ENCODE measurements around the gene HMG20A.

Gene HMG20A

GRCh38 chr15:77510066-77511057 is 89.7 kb downstream of the HMG20A start:
- no peak overlapping the region for H2BK15ac ChIP-seq (ENCODE audit: low read length)
- peak overlapping the region; percentile 3 for H2AK5ac ChIP-seq (ENCODE audit: low read depth, low read length)
- no peak overlapping the region for H3K27ac ChIP-seq (replicated peaks; ENCODE audit: low read length)
- no peak overlapping the region for H3K4me3 ChIP-seq (ENCODE audit: low read length in 2 of 2)
- H4K91ac ChIP-seq (ENCODE audit: low read depth, low read length, poor library complexity): peak overlapping the region; percentile 11
- H3K14ac ChIP-seq (ENCODE audit: low read length): no peak overlapping the region
- no peak overlapping the region for H3K4me2 ChIP-seq (ENCODE audit: insufficient read depth, low read length, poor library complexity, severe bottlenecking)
- no peak overlapping the region for H3K9ac ChIP-seq (ENCODE audit: low read depth, low read length, poor library complexity)
- H3K36me3 ChIP-seq (replicated peaks in 1 of 2; ENCODE audit: control insufficient read depth in 2 of 2, insufficient read depth in 2 of 2, low read length in 2 of 2): peaks cover 0 to 2% of the 10 kb centered on the region in 2 donors
- peaks cover 0 to 2% of the 10 kb centered on the region in 2 donors for H3K9me3 ChIP-seq (replicated peaks in 1 of 2; ENCODE audit: control insufficient read depth in 2 of 2, insufficient read depth in 1 of 2, low read depth in 1 of 2, low read length in 2 of 2)
- DNase-seq (ENCODE audit: low spot score): no peak
- no CpG with 5 or more reads among the region's 11 CpGs for WGBS, 2 donors (ENCODE audit: extremely low coverage in 2 of 2, insufficient read length in 2 of 2, insufficient replicate concordance in 1 of 2)
- H2BK120ac ChIP-seq (ENCODE audit: low read depth, low read length): no peak overlapping the region
- no peak overlapping the region for H3K23ac ChIP-seq (ENCODE audit: low read depth, low read length, poor library complexity)
- H3K4me1 ChIP-seq (ENCODE audit: control insufficient read depth in 2 of 2, insufficient read depth in 1 of 2, low read depth in 1 of 2, low read length in 2 of 2): peaks cover 29 to 33% of the 10 kb centered on the region in 2 donors
- no peak overlapping the region for H2BK12ac ChIP-seq (ENCODE audit: low read length)
- H3K79me1 ChIP-seq (ENCODE audit: low read depth, low read length): peaks cover 3% of the 10 kb centered on the region
- no peak overlapping the region for H4K8ac ChIP-seq (ENCODE audit: low read depth, low read length)
- no peak overlapping the region for H3K4ac ChIP-seq (ENCODE audit: low read length)
- no peak overlapping the region for H2BK5ac ChIP-seq (ENCODE audit: low read length)
- H3K27me3 ChIP-seq (ENCODE audit: control insufficient read depth in 3 of 3, insufficient read depth in 3 of 3, low read depth in 1 of 3, low read length in 3 of 3): no peaks in the 10 kb centered on the region
- H2AFZ ChIP-seq (ENCODE audit: low read length): no peak overlapping the region
- H3K18ac ChIP-seq (ENCODE audit: low read length): peak overlapping the region; percentile 65

GRCh38 chr15:77511869-77512268 is 91.2 kb downstream of the HMG20A start:
- H3K23ac ChIP-seq (ENCODE audit: low read depth, low read length, poor library complexity): no peak overlapping the region
- no peak overlapping the region for H3K27ac ChIP-seq (replicated peaks; ENCODE audit: low read length)
- H3K4me1 ChIP-seq (ENCODE audit: control insufficient read depth in 2 of 2, insufficient read depth in 1 of 2, low read depth in 1 of 2, low read length in 2 of 2): peaks cover 23 to 26% of the 10 kb centered on the region in 2 donors
- no peak overlapping the region for H4K91ac ChIP-seq (ENCODE audit: low read depth, low read length, poor library complexity)
- H3K4me3 ChIP-seq (ENCODE audit: low read length in 2 of 2): no peak overlapping the region
- H3K79me1 ChIP-seq (ENCODE audit: low read depth, low read length): no peaks in the 10 kb centered on the region
- no peak overlapping the region for H2BK12ac ChIP-seq (ENCODE audit: low read length)
- H2BK120ac ChIP-seq (ENCODE audit: low read depth, low read length): no peak overlapping the region
- no peaks in the 10 kb centered on the region for H3K27me3 ChIP-seq (ENCODE audit: control insufficient read depth in 3 of 3, insufficient read depth in 3 of 3, low read depth in 1 of 3, low read length in 3 of 3)
- no peak overlapping the region for H2BK15ac ChIP-seq (ENCODE audit: low read length)
- H3K14ac ChIP-seq (ENCODE audit: low read length): no peak overlapping the region
- H3K36me3 ChIP-seq (replicated peaks in 1 of 2; ENCODE audit: control insufficient read depth in 2 of 2, insufficient read depth in 2 of 2, low read length in 2 of 2): no peaks in the 10 kb centered on the region
- H3K4me2 ChIP-seq (ENCODE audit: insufficient read depth, low read length, poor library complexity, severe bottlenecking): no peak overlapping the region
- H3K9me3 ChIP-seq (replicated peaks in 1 of 2; ENCODE audit: control insufficient read depth in 2 of 2, insufficient read depth in 1 of 2, low read depth in 1 of 2, low read length in 2 of 2): peaks cover 0 to 2% of the 10 kb centered on the region in 2 donors
- no peak overlapping the region for H2AFZ ChIP-seq (ENCODE audit: low read length)
- no peak overlapping the region for H3K4ac ChIP-seq (ENCODE audit: low read length)
- H3K9ac ChIP-seq (ENCODE audit: low read depth, low read length, poor library complexity): no peak overlapping the region
- no peak for DNase-seq (ENCODE audit: low spot score)
- H2AK5ac ChIP-seq (ENCODE audit: low read depth, low read length): no peak overlapping the region
- no peak overlapping the region for H2BK5ac ChIP-seq (ENCODE audit: low read length)
- no CpG with 5 or more reads among the region's 1 CpG for WGBS, 2 donors (ENCODE audit: extremely low coverage in 2 of 2, insufficient read length in 2 of 2, insufficient replicate concordance in 1 of 2)
- H4K8ac ChIP-seq (ENCODE audit: low read depth, low read length): no peak overlapping the region
- no peak overlapping the region for H3K18ac ChIP-seq (ENCODE audit: low read length)

DNA sequence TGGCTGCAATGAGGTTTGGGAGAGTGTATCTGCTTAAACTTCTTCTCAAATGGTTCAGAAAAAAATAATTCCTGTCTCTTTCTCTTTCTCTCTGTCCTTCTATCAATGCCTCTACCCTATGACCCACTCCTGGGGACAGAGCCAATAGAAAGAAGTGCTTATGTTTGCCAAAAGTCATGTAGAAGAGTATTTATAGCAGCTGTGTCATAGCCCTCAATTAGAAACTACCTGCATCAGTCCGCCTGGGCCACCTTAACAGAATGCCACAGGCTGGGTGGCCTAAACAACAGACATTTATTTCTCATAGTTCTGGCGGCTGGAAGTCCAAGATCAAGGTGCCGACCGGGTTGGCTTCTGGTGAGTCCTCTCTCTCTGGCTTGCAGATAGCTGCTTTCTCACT is 92.5 kb downstream of the HMG20A start:
- Histone ChIP-seq H3K79me1 (ENCODE audit: low read depth, low read length) (no peaks in the 10 kb centered on the region), H3K18ac (ENCODE audit: low read length) (no peak overlapping the region), H4K8ac (ENCODE audit: low read depth, low read length) (no peak overlapping the region), H3K9me3 (replicated peaks in 1 of 2; ENCODE audit: control insufficient read depth in 2 of 2, insufficient read depth in 1 of 2, low read depth in 1 of 2, low read length in 2 of 2) (peaks cover 0 to 2% of the 10 kb centered on the region in 2 donors), H3K14ac (ENCODE audit: low read length) (no peak overlapping the region), H3K36me3 (replicated peaks in 1 of 2; ENCODE audit: control insufficient read depth in 2 of 2, insufficient read depth in 2 of 2, low read length in 2 of 2) (no peaks in the 10 kb centered on the region), H3K4me2 (ENCODE audit: insufficient read depth, low read length, poor library complexity, severe bottlenecking) (no peak overlapping the region), H2BK120ac (ENCODE audit: low read depth, low read length) (no peak overlapping the region), H2BK5ac (ENCODE audit: low read length) (no peak overlapping the region), H3K27me3 (ENCODE audit: control insufficient read depth in 3 of 3, insufficient read depth in 3 of 3, low read depth in 1 of 3, low read length in 3 of 3) (no peaks in the 10 kb centered on the region), H3K4me1 (ENCODE audit: control insufficient read depth in 2 of 2, insufficient read depth in 1 of 2, low read depth in 1 of 2, low read length in 2 of 2) (peaks cover 15 to 21% of the 10 kb centered on the region in 2 donors), H2BK12ac (ENCODE audit: low read length) (no peak overlapping the region), H3K9ac (ENCODE audit: low read depth, low read length, poor library complexity) (no peak overlapping the region), H2BK15ac (ENCODE audit: low read length) (no peak overlapping the region), H3K4ac (ENCODE audit: low read length) (no peak overlapping the region), H3K4me3 (ENCODE audit: low read length in 2 of 2) (no peak overlapping the region), H4K91ac (ENCODE audit: low read depth, low read length, poor library complexity) (no peak overlapping the region), H2AK5ac (ENCODE audit: low read depth, low read length) (no peak overlapping the region), H3K27ac (replicated peaks; ENCODE audit: low read length) (no peak overlapping the region), H2AFZ (ENCODE audit: low read length) (no peak overlapping the region), H3K23ac (ENCODE audit: low read depth, low read length, poor library complexity) (no peak overlapping the region)
- no peak for DNase-seq (ENCODE audit: low spot score)
- no CpG with 5 or more reads among the region's 4 CpGs for WGBS, 2 donors (ENCODE audit: extremely low coverage in 2 of 2, insufficient read length in 2 of 2, insufficient replicate concordance in 1 of 2)

DNA sequence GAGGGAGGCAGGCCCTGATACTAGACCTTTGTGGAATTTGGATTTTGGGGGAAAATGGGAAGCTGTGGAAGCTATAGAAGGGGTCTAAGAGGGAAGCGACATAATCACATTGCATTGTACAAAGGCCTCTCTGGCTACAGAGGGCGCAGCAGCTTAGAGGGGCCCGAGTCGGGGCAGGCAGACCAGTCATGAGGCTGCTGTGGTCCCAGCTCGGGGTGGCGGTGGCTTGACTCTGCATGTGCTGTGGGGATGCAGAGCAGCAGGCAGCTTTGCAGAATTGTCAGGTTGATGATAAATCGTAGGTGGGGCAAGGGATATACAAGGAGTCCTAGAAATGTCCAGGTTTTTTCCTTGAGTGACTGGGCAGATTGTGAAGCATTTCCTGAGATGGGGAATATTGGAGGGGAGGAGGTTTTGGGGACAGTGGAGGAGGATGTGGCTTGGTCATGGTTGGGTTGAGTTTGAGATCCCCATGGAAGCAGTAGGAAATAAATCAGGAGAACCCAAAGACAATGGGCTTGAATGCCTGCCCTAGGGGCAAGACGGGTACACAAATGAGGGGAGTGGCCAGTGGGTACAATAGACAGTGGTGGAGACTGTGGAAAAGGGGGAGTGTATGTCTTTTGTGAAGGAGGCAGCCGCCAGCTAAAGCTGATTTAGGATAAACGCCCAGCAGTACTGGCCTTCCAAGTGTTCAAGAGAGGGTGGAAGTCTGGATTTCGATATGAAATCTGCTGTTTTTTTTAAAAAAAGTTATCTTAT is 94.1 kb downstream of the HMG20A start:
- H3K9ac ChIP-seq (ENCODE audit: low read depth, low read length, poor library complexity): no peak overlapping the region
- H2BK5ac ChIP-seq (ENCODE audit: low read length): no peak overlapping the region
- H2BK120ac ChIP-seq (ENCODE audit: low read depth, low read length): no peak overlapping the region
- no peaks in the 10 kb centered on the region for H3K27me3 ChIP-seq (ENCODE audit: control insufficient read depth in 3 of 3, insufficient read depth in 3 of 3, low read depth in 1 of 3, low read length in 3 of 3)
- no peak for DNase-seq (ENCODE audit: low spot score)
- H2BK12ac ChIP-seq (ENCODE audit: low read length): no peak overlapping the region
- H3K18ac ChIP-seq (ENCODE audit: low read length): peak overlapping the region; percentile 15
- no peak overlapping the region for H3K27ac ChIP-seq (replicated peaks; ENCODE audit: low read length)
- no peak overlapping the region for H3K4ac ChIP-seq (ENCODE audit: low read length)
- H3K23ac ChIP-seq (ENCODE audit: low read depth, low read length, poor library complexity): no peak overlapping the region
- H3K4me1 ChIP-seq (ENCODE audit: control insufficient read depth in 2 of 2, insufficient read depth in 1 of 2, low read depth in 1 of 2, low read length in 2 of 2): peaks cover 12 to 16% of the 10 kb centered on the region in 2 donors
- H3K4me2 ChIP-seq (ENCODE audit: insufficient read depth, low read length, poor library complexity, severe bottlenecking): no peak overlapping the region
- H3K36me3 ChIP-seq (replicated peaks in 1 of 2; ENCODE audit: control insufficient read depth in 2 of 2, insufficient read depth in 2 of 2, low read length in 2 of 2): no peaks in the 10 kb centered on the region
- no peak overlapping the region for H2BK15ac ChIP-seq (ENCODE audit: low read length)
- no peak overlapping the region for H3K4me3 ChIP-seq (ENCODE audit: low read length in 2 of 2)
- no peak overlapping the region for H2AK5ac ChIP-seq (ENCODE audit: low read depth, low read length)
- H4K91ac ChIP-seq (ENCODE audit: low read depth, low read length, poor library complexity): no peak overlapping the region
- no peak overlapping the region for H3K14ac ChIP-seq (ENCODE audit: low read length)
- no peaks in the 10 kb centered on the region for H3K79me1 ChIP-seq (ENCODE audit: low read depth, low read length)
- no CpG with 5 or more reads among the region's 11 CpGs for WGBS, 2 donors (ENCODE audit: extremely low coverage in 2 of 2, insufficient read length in 2 of 2, insufficient replicate concordance in 1 of 2)
- peaks cover 0 to 2% of the 10 kb centered on the region in 2 donors for H3K9me3 ChIP-seq (replicated peaks in 1 of 2; ENCODE audit: control insufficient read depth in 2 of 2, insufficient read depth in 1 of 2, low read depth in 1 of 2, low read length in 2 of 2)
- H4K8ac ChIP-seq (ENCODE audit: low read depth, low read length): no peak overlapping the region
- H2AFZ ChIP-seq (ENCODE audit: low read length): no peak overlapping the region

Data from neuronal stem cell (in vitro differentiated cells).